ENCODE results near the gene IRAK3. TPM values are rescaled to one million over a fixed set of nuclear protein-coding genes. Genes with fewer than 3 reads are reported as not detected.
A peak's percentile ranks its signal among the peaks of the same experiment; 100 is the strongest.

Gene IRAK3
- total and polyA plus RNA-seq, 11 donors, result 2.2 to 11.4 (median 4.7) TPM

GRCh38 chr12:66191547-66192126 is 2.6 kb downstream of the IRAK3 start:
- Histone ChIP-seq H3K36me3 (no peaks in the 10 kb centered on the region), H3K9me3 (no peaks in the 10 kb centered on the region), H3K27me3 (peaks cover 0 to 11% (median 0%) of the 10 kb centered on the region in 9 donors), H3K4me1 (peaks cover 0 to 77% (median 7%) of the 10 kb centered on the region in 12 donors), H3K4me3 (peak overlapping the region in 1 of 12 donors; percentile 8), H3K27ac (peak overlapping the region in 1 of 12 donors; percentile 96)
- no peak for TF ChIP-seq POLR2A (IDR thresholded peaks at IDR 0.05)
- TF ChIP-seq, protein P1, sequence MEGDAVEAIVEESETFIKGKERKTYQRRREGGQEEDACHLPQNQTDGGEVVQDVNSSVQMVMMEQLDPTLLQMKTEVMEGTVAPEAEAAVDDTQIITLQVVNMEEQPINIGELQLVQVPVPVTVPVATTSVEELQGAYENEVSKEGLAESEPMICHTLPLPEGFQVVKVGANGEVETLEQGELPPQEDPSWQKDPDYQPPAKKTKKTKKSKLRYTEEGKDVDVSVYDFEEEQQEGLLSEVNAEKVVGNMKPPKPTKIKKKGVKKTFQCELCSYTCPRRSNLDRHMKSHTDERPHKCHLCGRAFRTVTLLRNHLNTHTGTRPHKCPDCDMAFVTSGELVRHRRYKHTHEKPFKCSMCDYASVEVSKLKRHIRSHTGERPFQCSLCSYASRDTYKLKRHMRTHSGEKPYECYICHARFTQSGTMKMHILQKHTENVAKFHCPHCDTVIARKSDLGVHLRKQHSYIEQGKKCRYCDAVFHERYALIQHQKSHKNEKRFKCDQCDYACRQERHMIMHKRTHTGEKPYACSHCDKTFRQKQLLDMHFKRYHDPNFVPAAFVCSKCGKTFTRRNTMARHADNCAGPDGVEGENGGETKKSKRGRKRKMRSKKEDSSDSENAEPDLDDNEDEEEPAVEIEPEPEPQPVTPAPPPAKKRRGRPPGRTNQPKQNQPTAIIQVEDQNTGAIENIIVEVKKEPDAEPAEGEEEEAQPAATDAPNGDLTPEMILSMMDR (IDR thresholded peaks at IDR 0.05), result no peak
- ATAC-seq, result no peak
- no peak for DNase-seq
- 81 to 89% (median 82%) methylated on average over 7 of the region's 7 CpGs for WGBS, 4 donors
- intact Hi-C loops (cut with DNase I), result loop anchor here in 1 of 10 donors (5.0 kb wide), 1 partner anchor 46 kb away; no protein-coding TSS in a partner anchor

DNA sequence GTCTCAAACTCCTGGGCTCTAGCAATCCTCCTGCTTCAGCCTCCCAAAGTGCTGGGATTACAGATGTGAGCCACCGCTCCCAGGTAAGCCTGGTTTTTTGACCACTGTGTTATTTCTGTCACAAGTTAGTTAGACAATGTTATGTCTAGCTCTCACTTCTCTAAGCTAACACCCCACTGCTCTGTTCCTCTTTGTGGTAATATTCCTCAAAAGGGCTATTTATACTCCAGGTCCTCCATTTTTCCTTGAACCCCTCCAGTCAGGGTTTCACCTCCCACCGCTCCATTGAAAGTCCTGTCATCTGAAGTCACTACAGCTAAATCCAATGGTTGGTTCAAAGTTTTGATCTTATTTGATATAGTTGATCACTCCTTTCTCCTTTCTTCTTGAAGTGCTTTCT is 5.1 kb downstream of the IRAK3 start:
- TF ChIP-seq, protein P1 (IDR thresholded peaks at IDR 0.05), result no peak
- TF ChIP-seq POLR2A (IDR thresholded peaks at IDR 0.05), result no peak
- no peak for DNase-seq
- WGBS, 4 donors, result 91 to 99% (median 97%) methylated on average over 2 of the region's 2 CpGs
- H3K4me3 ChIP-seq, result no peak overlapping the region
- peak overlapping the region in 1 of 12 donors; percentile 34 for H3K27ac ChIP-seq
- H3K9me3 ChIP-seq, result no peaks in the 10 kb centered on the region
- intact Hi-C loops (cut with DNase I), result loop anchor here in 1 of 10 donors (5.0 kb wide), 1 partner anchor 43 kb away; no protein-coding TSS in a partner anchor
- H3K27me3 ChIP-seq, result peaks cover 0 to 5% (median 0%) of the 10 kb centered on the region in 9 donors
- ATAC-seq, result no peak
- peaks cover 0 to 79% (median 11%) of the 10 kb centered on the region in 12 donors for H3K4me1 ChIP-seq
- no peaks in the 10 kb centered on the region for H3K36me3 ChIP-seq

- ATAC-seq, result peak in 1 of 4 donors; percentile 23
- 77 to 79% (median 78%) methylated on average over 6 of the region's 6 CpGs for WGBS, 4 donors
- peaks cover 0 to 5% (median 0%) of the 10 kb centered on the region in 12 donors for H3K9me3 ChIP-seq
- peaks cover 0 to 4% (median 0%) of the 10 kb centered on the region in 9 donors for H3K27me3 ChIP-seq
- H3K4me1 ChIP-seq, result peaks cover 0 to 78% (median 10%) of the 10 kb centered on the region in 12 donors
- H3K27ac ChIP-seq, result peak overlapping the region in 1 of 12 donors; percentile 45
- no peak for DNase-seq
- no peaks in the 10 kb centered on the region for H3K36me3 ChIP-seq
- H3K4me3 ChIP-seq, result no peak overlapping the region
- TF ChIP-seq POLR2A (IDR thresholded peaks at IDR 0.05), result no peak
- TF ChIP-seq, protein P1 (IDR thresholded peaks at IDR 0.05), result no peak
- intact Hi-C loops (cut with DNase I), result no loop called here
These were observed 6.2 kb downstream of the IRAK3 start for GRCh38 chr12:66195242-66195641.

- ATAC-seq (no peak), DNase-seq (no peak)
- TF ChIP-seq, protein P1 (IDR thresholded peaks at IDR 0.05), result no peak
- TF ChIP-seq POLR2A (IDR thresholded peaks at IDR 0.05), result no peak
- intact Hi-C loops (cut with DNase I), result no loop called here
- Histone ChIP-seq H3K4me3 (no peak overlapping the region), H3K4me1 (peaks cover 0 to 62% (median 9%) of the 10 kb centered on the region in 12 donors), H3K9me3 (peaks cover 0 to 7% (median 0%) of the 10 kb centered on the region in 12 donors), H3K27me3 (no peaks in the 10 kb centered on the region), H3K36me3 (no peaks in the 10 kb centered on the region), H3K27ac (peak overlapping the region in 1 of 12 donors; percentile 43)
- WGBS, 4 donors, result 61 to 73% (median 67%) methylated on average over 3 of the region's 3 CpGs
These were observed 7.8 kb downstream of the IRAK3 start for GRCh38 chr12:66196806-66197205.
